Activated CD4-positive, alpha-beta T cell treated with anti-CD3 and anti-CD28 coated beads for 36 hours (primary cell): ENCODE data around the gene PDGFD. TPM values are rescaled to one million over a fixed set of nuclear protein-coding genes. Genes with fewer than 3 reads are reported as not detected.

Experiments
- ATAC-seq: fragments of 200-7000 bp; cut with Tn5 transposase; one replicate; pipeline ENCODE4 v1.10.0; 2021; ENCODE audit warnings: mild to moderate bottlenecking, moderate library complexity
- CTCF ChIA-PET: fragments of 350-600 bp; sonication (Branson Sonifier 250); formaldehyde crosslinking; loops from one replicate; lab custom pipeline; 2021; ENCODE audit warnings: antibody characterized with exemption; lab: Charles Lee
- POLR2A ChIA-PET: fragments of 350-600 bp; sonication (Branson Sonifier 250); formaldehyde crosslinking; loops from one replicate; lab custom pipeline; 2021; ENCODE audit warnings: antibody characterized with exemption, inconsistent platforms; lab: Charles Lee
- DNase-seq: peaks from one replicate; pipeline ENCODE4 v3.0.0-alpha.2; 2020
- H3K27ac Mint-ChIP-seq: one replicate; pipeline ENCODE4 v1.8.0; 2021; ENCODE audit warnings: mixed read lengths
- H3K27me3 Mint-ChIP-seq: one replicate; pipeline ENCODE4 v1.8.0; 2021; ENCODE audit warnings: mixed read lengths
- H3K36me3 Mint-ChIP-seq: one replicate; pipeline ENCODE4 v1.8.0; 2021; ENCODE audit warnings: low read depth, mixed read lengths
- H3K4me1 Mint-ChIP-seq: one replicate; pipeline ENCODE4 v1.8.0; 2021; ENCODE audit warnings: mixed read lengths
- H3K4me3 Mint-ChIP-seq: one replicate; pipeline ENCODE4 v1.8.0; 2021; ENCODE audit warnings: mild to moderate bottlenecking, moderate library complexity, mixed read lengths
- H3K9me3 Mint-ChIP-seq: one replicate; pipeline ENCODE4 v1.8.0; 2021; ENCODE audit warnings: low read depth, mixed read lengths
- intact Hi-C, 2 experiments: fragments of 100-400 bp; cut with DNase I in 1 of 2; cut with micrococcal nuclease in 1 of 2; formaldehyde crosslinking; loops; one replicate each; pipeline versions ENCODE4 v1.14.2 to v1.15.1; 2022 to 2024; cut with DNase I, micrococcal nuclease
- total RNA-seq, 2 experiments: library from RNA; stranded (reverse); gene quantifications; one replicate each; pipeline ENCODE4 v1.2.3, GENCODE V29; 2021

The PDGFD gene
- total RNA-seq, 2 experiments from 2014 or later: not detected

DNA sequence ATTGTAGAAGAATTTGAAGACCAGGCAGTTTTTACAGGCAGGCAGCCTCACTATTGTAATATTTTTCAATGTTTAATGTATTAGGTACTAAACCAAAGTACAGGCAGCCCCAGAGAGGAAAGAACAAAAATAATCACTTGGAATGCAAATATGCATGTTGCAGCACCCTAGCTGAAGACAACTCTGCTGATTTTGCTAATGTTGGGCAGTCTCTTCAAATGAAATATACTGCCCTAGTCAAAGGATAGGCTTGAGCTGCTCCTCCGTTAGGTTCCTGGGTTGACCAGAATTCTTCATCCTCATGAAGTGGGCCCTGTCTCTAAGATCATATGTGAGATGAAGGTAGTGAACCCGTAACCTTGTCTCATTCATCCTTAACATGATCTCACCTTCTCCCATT lies 280.7 kb downstream of the PDGFD start:
- CTCF ChIA-PET: interaction anchor here (0.7 kb wide), 1 partner anchor 1390 kb away, joined by 3 read pairs; no protein-coding TSS in a partner anchor

DNA sequence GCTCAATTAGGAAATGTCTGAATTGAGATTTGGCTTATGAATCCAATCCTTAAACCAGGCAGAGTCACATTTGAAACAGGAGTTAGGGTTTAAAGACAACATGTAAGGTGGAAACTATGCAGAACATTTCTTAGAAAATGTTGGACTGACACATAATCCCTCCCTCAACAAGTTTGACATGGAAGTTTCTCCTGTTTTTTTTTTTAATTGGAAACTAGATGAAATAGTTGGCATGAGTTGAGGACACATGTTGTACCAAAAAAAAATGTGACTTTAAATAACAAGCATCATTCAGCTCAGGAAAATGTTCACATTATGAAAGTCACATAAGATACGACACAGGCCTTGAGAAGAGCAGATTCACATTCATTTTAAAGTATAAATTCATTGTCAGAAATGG lies 282.4 kb downstream of the PDGFD start:
- H3K27me3 Mint-ChIP-seq: no peaks in the 10 kb centered on the region
- POLR2A ChIA-PET: no interaction called here
- H3K36me3 Mint-ChIP-seq: no peaks in the 10 kb centered on the region
- no peaks in the 10 kb centered on the region for H3K9me3 Mint-ChIP-seq
- CTCF ChIA-PET: no interaction called here
- H3K27ac Mint-ChIP-seq: no peak overlapping the region
- intact Hi-C loops: no loop called here
- DNase-seq (no peak), ATAC-seq (no peak)
- no peak overlapping the region for H3K4me3 Mint-ChIP-seq
- no peaks in the 10 kb centered on the region for H3K4me1 Mint-ChIP-seq

More for the DNA sequence above, 280.7 kb downstream of the PDGFD start:
- intact Hi-C loops: no loop called here
- no peak for ATAC-seq
- Mint-ChIP-seq H3K4me3 (no peak overlapping the region), H3K27me3 (no peaks in the 10 kb centered on the region), H3K9me3 (no peaks in the 10 kb centered on the region), H3K27ac (no peak overlapping the region), H3K4me1 (no peaks in the 10 kb centered on the region), H3K36me3 (no peaks in the 10 kb centered on the region)
- POLR2A ChIA-PET: no interaction called here
- DNase-seq: no peak

DNA sequence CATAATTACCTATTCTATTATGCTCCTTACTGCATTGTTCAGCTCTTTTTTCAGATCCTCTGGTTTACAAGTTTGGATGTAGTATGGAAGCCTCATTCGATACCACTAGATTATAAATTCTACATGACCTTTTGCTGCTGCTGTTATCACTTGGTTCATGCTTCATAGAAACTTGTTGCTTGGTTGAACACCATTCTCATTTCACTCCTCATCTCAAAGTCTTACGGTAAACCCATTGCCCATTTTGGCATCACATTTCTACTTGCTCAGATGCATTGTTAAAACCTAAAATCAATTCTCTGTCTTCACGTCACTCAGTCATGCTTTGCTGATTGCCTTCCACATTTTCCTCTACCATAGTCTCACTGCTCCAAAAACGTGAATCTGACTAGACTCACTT lies 283.0 kb downstream of the PDGFD start:
- no peaks in the 10 kb centered on the region for H3K9me3 Mint-ChIP-seq
- DNase-seq: no peak
- no peak overlapping the region for H3K4me3 Mint-ChIP-seq
- CTCF ChIA-PET: no interaction called here
- POLR2A ChIA-PET: no interaction called here
- no peaks in the 10 kb centered on the region for H3K4me1 Mint-ChIP-seq
- no peaks in the 10 kb centered on the region for H3K27me3 Mint-ChIP-seq
- no peak overlapping the region for H3K27ac Mint-ChIP-seq
- intact Hi-C loops: no loop called here
- no peak for ATAC-seq
- H3K36me3 Mint-ChIP-seq: no peaks in the 10 kb centered on the region

DNA sequence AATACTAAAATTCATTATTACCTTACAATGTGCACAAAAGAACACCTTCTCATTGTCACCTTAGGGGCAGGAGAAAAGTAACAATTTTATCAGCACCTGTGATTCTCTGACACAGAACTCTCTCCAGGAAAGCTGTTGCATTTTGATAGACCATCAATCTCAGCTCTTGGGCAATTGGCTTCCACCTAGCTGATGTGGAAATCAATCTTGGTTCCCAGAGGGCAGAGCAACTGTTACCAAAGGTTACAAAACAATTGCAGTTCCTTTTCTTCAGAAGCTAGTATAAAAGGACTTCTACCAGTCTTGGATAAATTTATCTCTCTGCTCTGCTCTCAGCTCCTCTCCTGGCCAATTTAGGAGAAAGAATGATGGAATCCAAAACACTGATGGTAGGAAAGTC lies 285.3 kb downstream of the PDGFD start:
- ChIA-PET POLR2A (no interaction called here), CTCF (no interaction called here)
- Mint-ChIP-seq H3K9me3 (no peaks in the 10 kb centered on the region), H3K27ac (no peak overlapping the region), H3K36me3 (no peaks in the 10 kb centered on the region), H3K4me1 (no peaks in the 10 kb centered on the region), H3K4me3 (no peak overlapping the region), H3K27me3 (no peaks in the 10 kb centered on the region)
- intact Hi-C loops: no loop called here
- ATAC-seq (no peak), DNase-seq (no peak)

DNA sequence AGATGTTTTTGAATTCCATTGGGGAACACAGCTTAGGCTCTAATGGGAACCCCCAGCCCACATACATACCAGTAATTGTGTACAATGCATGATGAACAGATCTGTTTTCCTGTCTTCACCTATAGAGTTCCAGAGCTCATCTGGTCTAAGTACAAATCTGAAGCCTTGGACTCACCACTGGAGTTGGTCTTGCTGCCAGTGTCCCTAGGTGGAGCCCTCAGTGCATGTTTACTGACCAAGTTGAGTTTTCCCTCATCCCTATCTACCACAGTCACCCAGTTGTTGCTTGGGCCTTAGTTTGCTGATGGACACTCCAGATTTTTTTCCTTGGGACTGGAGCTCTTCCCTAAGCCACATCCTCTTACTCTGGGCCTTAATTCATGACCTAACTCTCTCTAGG lies 286.7 kb downstream of the PDGFD start:
- Mint-ChIP-seq H3K4me1 (no peaks in the 10 kb centered on the region), H3K27me3 (no peaks in the 10 kb centered on the region), H3K9me3 (no peaks in the 10 kb centered on the region), H3K36me3 (no peaks in the 10 kb centered on the region), H3K4me3 (no peak overlapping the region), H3K27ac (no peak overlapping the region)
- POLR2A ChIA-PET: interaction anchor here (0.6 kb wide), 1 partner anchor 515 kb away, joined by 3 read pairs; no protein-coding TSS in a partner anchor
- DNase-seq (no peak), ATAC-seq (no peak)
- intact Hi-C loops: no loop called here
- CTCF ChIA-PET: interaction anchor here (0.5 to 0.7 kb wide), 3 partner anchors 55 to 516 kb away, joined by 3 to 4 read pairs (median 4); no protein-coding TSS in a partner anchor

DNA sequence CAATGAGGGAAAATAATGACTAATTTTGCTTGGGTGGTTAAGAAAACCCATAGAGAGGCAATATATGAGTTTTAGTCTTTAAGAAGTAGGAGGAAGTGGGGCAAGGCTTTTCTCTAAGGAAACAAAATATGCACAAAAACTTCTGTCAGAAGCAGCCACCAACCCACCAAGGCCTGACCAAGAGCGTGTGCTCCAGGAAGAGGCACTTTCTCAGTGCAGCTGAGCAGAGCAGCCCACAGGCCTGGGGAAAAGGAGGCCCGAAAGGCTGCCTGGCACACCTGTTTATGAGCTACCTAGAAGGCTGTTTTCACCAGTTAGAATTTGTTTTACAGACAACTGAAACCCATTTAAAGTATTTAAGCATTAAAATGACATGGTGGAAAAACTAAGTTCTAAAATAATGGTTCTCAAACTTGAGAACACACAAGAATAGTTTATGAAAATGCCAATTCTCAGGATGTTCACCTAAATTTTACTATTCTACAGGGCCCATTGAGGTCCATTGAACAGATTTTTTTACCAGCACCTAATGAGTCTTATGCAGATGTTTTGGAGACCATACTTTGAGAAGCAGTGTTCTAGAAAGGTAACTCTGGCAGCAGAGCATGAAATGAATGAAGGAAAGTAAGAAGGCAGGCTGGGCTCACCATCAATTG lies 288.0 kb downstream of the PDGFD start:
- Mint-ChIP-seq H3K4me3 (no peak overlapping the region), H3K36me3 (no peaks in the 10 kb centered on the region), H3K27me3 (no peaks in the 10 kb centered on the region), H3K27ac (no peak overlapping the region), H3K9me3 (no peaks in the 10 kb centered on the region), H3K4me1 (no peaks in the 10 kb centered on the region)
- intact Hi-C loops: no loop called here
- peak; percentile 23 for ATAC-seq
- ChIA-PET POLR2A (no interaction called here), CTCF (no interaction called here)
- DNase-seq: no peak

DNA sequence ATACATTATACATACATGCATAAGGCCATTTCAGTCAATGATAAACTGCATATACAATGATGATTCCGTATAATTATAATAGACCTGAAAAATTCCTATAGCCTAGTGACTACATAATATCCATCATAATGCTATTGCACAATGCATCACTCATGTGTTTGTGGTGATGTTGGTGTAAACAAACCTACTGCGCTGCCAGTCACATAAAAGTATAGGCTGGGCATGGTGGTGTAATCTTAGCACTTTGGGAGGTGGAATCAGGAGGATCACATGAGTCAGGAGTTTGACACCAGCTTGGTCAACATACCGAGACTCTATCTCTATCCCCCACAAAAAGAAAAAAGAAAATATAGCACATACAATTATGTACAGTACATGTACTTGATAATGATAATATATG lies 291.2 kb downstream of the PDGFD start:
- no peak for ATAC-seq
- H3K9me3 Mint-ChIP-seq: no peaks in the 10 kb centered on the region
- CTCF ChIA-PET: interaction anchor here (1.0 kb wide), 1 partner anchor 8 kb away, joined by 3 read pairs; no protein-coding TSS in a partner anchor
- DNase-seq: no peak
- H3K4me1 Mint-ChIP-seq: no peaks in the 10 kb centered on the region
- no peak overlapping the region for H3K4me3 Mint-ChIP-seq
- no peaks in the 10 kb centered on the region for H3K27me3 Mint-ChIP-seq
- no peaks in the 10 kb centered on the region for H3K36me3 Mint-ChIP-seq
- intact Hi-C loops: no loop called here
- H3K27ac Mint-ChIP-seq: no peak overlapping the region
- POLR2A ChIA-PET: no interaction called here

DNA sequence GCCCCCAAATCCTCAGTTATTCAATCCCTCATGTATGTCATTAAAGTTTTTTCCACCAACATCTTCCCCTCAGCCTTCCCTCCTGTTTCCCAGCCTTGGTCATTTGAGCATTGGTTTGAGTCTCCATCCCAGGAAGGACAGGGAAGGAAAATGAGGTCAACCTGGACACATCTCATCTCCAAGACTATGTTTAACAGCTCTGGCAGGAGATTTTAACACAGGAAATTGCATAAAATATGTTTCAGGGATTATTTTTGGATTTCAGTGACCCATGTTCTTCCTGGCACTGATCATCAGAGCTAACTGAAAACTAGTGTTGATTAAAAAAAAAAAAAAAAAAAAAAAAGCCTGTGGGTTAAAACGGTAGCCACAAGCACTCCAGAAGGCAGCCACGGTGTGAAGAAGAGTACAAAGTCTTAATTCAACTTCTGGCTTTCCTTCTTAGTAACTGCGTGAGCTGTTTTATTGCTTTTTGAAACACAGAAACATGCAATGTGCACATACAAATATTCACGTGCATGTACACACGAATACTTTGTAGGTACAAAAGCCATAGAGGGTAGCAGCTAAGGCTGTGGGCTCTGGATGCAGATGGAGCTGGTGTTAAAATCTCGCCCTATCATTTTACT lies 291.9 kb downstream of the PDGFD start:
- CTCF ChIA-PET: interaction anchor here (0.9 kb wide), 1 partner anchor 13 kb away, joined by 4 read pairs; no protein-coding TSS in a partner anchor
- no peaks in the 10 kb centered on the region for H3K4me1 Mint-ChIP-seq
- H3K27ac Mint-ChIP-seq: no peak overlapping the region
- no peaks in the 10 kb centered on the region for H3K27me3 Mint-ChIP-seq
- DNase-seq (no peak), ATAC-seq (no peak)
- intact Hi-C loops: no loop called here
- H3K4me3 Mint-ChIP-seq: no peak overlapping the region
- H3K36me3 Mint-ChIP-seq: no peaks in the 10 kb centered on the region
- POLR2A ChIA-PET: no interaction called here
- H3K9me3 Mint-ChIP-seq: no peaks in the 10 kb centered on the region

DNA sequence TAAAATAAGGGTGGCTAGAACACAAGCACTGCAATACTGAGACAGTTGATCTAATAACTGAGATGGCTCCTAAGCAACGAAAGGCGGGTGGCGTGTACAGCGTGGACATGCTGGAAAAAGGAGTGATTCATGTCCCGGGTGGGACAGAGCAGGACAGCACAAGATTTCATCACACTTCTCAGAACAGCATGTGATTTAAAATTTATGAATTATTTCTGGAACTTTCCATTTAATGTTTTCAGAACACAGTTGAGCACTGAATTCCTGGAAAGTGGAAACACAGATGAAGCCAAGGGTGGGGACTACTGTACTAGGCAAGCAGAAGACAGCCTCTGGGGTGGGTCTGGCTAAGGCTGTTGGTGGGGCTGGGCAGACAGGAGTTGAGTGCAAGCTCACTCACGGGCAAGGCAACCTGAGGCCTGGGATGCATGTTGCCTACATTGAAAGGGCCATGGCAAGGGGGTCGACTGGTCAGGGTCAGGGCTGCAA lies 293.1 kb downstream of the PDGFD start:
- Mint-ChIP-seq H3K4me3 (no peak overlapping the region), H3K27me3 (no peaks in the 10 kb centered on the region), H3K4me1 (no peaks in the 10 kb centered on the region), H3K27ac (no peak overlapping the region), H3K36me3 (no peaks in the 10 kb centered on the region), H3K9me3 (no peaks in the 10 kb centered on the region)
- no peak for ATAC-seq
- ChIA-PET POLR2A (no interaction called here), CTCF (no interaction called here)
- no peak for DNase-seq
- intact Hi-C loops: no loop called here

DNA sequence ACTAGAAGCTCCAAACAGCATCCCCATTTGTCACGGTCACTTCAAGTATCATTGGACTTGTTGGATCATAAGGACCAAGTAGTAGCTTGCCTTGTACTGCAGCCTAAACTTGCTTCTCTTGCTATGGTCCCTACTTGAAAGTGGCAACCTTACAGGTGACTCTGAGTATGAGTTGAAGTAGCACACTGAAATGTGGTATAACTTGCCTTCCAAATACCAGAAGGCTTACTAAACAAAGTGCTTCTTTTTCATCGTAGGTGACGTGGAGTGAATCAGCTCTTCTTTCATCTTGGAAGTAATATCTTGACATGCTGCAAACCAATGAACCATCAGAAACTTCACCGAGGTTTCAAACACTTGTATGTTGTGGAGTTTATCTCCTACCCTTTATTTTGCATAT lies 296.5 kb downstream of the PDGFD start:
- POLR2A ChIA-PET: no interaction called here
- Mint-ChIP-seq H3K4me1 (no peaks in the 10 kb centered on the region), H3K9me3 (no peaks in the 10 kb centered on the region), H3K27ac (no peak overlapping the region), H3K27me3 (no peaks in the 10 kb centered on the region), H3K4me3 (no peak overlapping the region), H3K36me3 (no peaks in the 10 kb centered on the region)
- DNase-seq (no peak), ATAC-seq (no peak)
- intact Hi-C loops: no loop called here
- CTCF ChIA-PET: no interaction called here

DNA sequence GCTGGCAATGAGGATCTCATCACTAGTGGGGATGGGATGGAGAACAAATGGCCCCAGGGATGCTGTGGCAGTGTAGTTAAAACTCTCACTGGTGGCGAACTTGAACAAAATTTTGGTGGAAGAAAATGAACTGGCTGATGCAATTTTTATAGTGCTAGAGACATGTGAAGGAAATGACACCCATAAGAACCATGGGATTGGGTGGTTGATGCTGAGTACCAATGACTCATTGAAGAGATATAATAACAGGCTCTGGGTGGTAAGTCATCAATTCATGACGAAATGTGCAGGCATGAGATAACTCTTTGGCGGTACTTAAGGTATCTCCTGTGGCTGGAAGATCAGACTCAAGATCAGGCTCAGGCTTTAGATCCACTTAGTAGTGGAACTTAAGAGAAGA lies 300.4 kb downstream of the PDGFD start:
- no peaks in the 10 kb centered on the region for H3K9me3 Mint-ChIP-seq
- CTCF ChIA-PET: no interaction called here
- H3K4me3 Mint-ChIP-seq: no peak overlapping the region
- no peak for DNase-seq
- no peaks in the 10 kb centered on the region for H3K27me3 Mint-ChIP-seq
- POLR2A ChIA-PET: no interaction called here
- H3K27ac Mint-ChIP-seq: no peak overlapping the region
- intact Hi-C loops: no loop called here
- H3K36me3 Mint-ChIP-seq: no peaks in the 10 kb centered on the region
- no peak for ATAC-seq
- H3K4me1 Mint-ChIP-seq: no peaks in the 10 kb centered on the region

DNA sequence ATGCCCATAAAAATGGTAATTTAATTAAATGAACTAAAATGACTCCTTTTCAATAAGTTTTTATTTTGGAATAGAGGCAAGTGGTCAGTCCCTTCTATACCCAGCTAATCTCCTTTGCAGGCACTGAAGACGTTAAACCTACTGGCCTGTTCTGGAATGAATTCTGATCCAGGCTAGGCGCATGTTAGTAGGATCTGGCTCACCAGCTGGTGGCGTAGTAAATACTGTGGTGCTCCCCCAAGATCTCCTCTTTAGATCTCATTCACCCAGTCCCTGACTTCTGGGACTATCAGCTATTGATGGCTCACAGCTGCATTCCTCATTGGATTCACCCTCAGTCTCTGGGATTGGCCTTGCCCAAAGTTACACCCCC lies 301.2 kb downstream of the PDGFD start:
- no peak for DNase-seq
- Mint-ChIP-seq H3K9me3 (no peaks in the 10 kb centered on the region), H3K27me3 (no peaks in the 10 kb centered on the region), H3K4me1 (no peaks in the 10 kb centered on the region), H3K36me3 (no peaks in the 10 kb centered on the region), H3K4me3 (no peak overlapping the region), H3K27ac (no peak overlapping the region)
- ATAC-seq: no peak
- POLR2A ChIA-PET: no interaction called here
- CTCF ChIA-PET: no interaction called here
- intact Hi-C loops: no loop called here
